GM12878 (cell line): Measurements from ENCODE around the gene FAM234B. TPM values are rescaled to one million over a fixed set of nuclear protein-coding genes. Genes with fewer than 3 reads are reported as not detected.

Source experiments
- ATAC-seq: fragments of 200-7000 bp; cut with Tn5 transposase; 3 replicates; pipeline ENCODE4 v1.9.1; 2020; ENCODE audit warnings: mild to moderate bottlenecking, moderate library complexity
- BruUV-seq: library from RNA; stranded (reverse); fragments of 400-500 nt; replicated peaks from 2 replicates; lab custom pipeline; 2021; lab: Mats Ljungman, UMichigan
- CTCF ChIA-PET: fragments of 300-600 bp; sonication (Branson Sonifier 250); formaldehyde crosslinking; extraction: SDS; loops from one replicate; lab custom pipeline; 2021; ENCODE audit warnings: inconsistent platforms; lab: Yijun Ruan, JAX
- POLR2A ChIA-PET: fragments of 350-600 bp; formaldehyde crosslinking; extraction: SDS; loops from one replicate; lab custom pipeline; 2021; ENCODE audit warnings: inconsistent platforms; lab: Charles Lee
- RAD21 ChIA-PET: fragments of 300-600 bp; sonication (Branson Sonifier 250); formaldehyde crosslinking; loops from one replicate; lab custom pipeline; 2023; ENCODE audit warnings: antibody characterized with exemption; ENCODE audit not compliant: unreplicated experiment; lab: Charles Lee
- SMC1A ChIA-PET: fragments of 300-600 bp; sonication (Branson Sonifier 250); formaldehyde crosslinking; loops from one replicate; lab custom pipeline; 2023; ENCODE audit not compliant: unreplicated experiment, uncharacterized antibody; lab: Charles Lee
- DNase-seq: peaks from one replicate; pipeline ENCODE4 v3.0.0-alpha.2; 2011; ENCODE audit warnings: low read depth, low spot score
- FAIRE-seq: peaks from 3 replicates; lab custom pipeline; 2011; peaks lifted over from hg19 to GRCh38; lab: Jason Lieb, UNC
- H2AFZ ChIP-seq: 2 replicates; pipeline ENCODE4 v1.6.0; 2011; ENCODE audit warnings: low read depth, low read length, control low read depth; ENCODE audit not compliant: control insufficient read depth
- H3K27ac ChIP-seq: 2 replicates; pipeline ENCODE4 v1.5.1; 2011; ENCODE audit warnings: control low read depth; ENCODE audit not compliant: control insufficient read depth, insufficient read depth
- H3K27me3 ChIP-seq, 2 experiments: replicated peaks in 1 of 2; 2 replicates each; pipeline versions ENCODE4 v1.6.0 to v1.6.1; 2011; ENCODE audit warnings: low read length in 1 of 2; ENCODE audit not compliant: control insufficient read depth in 2 of 2, insufficient read depth in 2 of 2
- H3K36me3 ChIP-seq, 2 experiments: 2 replicates each; pipeline ENCODE4 v1.5.1; 2011; ENCODE audit warnings: low read length in 1 of 2; ENCODE audit not compliant: control insufficient read depth in 2 of 2, insufficient read depth in 2 of 2
- H3K4me1 ChIP-seq: 2 replicates; pipeline ENCODE4 v1.6.1; 2011; ENCODE audit warnings: mild to moderate bottlenecking, low read length, moderate library complexity, mixed read lengths; ENCODE audit not compliant: control insufficient read depth, insufficient read depth
- H3K4me2 ChIP-seq: 2 replicates; pipeline ENCODE4 v1.6.0; 2011; ENCODE audit warnings: control low read depth; ENCODE audit not compliant: control insufficient read depth, insufficient read depth
- H3K4me3 ChIP-seq: fragments of 200-600 bp; sonication (generic); 2 replicates; pipeline ENCODE4 v1.5.1; 2016
- H3K79me2 ChIP-seq: 2 replicates; pipeline ENCODE4 v1.6.0; 2011; ENCODE audit warnings: low read length; ENCODE audit not compliant: control insufficient read depth, insufficient read depth
- H3K9ac ChIP-seq: 2 replicates; pipeline ENCODE4 v1.8.0; 2011; ENCODE audit warnings: low read length, control low read depth, mixed read lengths; ENCODE audit not compliant: control insufficient read depth, insufficient read depth
- H3K9me3 ChIP-seq: replicated peaks from 3 replicates; pipeline ENCODE4 v1.5.1; 2011; ENCODE audit warnings: mild to moderate bottlenecking, low read length; ENCODE audit not compliant: control insufficient read depth, insufficient read depth
- H4K20me1 ChIP-seq: 2 replicates; pipeline ENCODE4 v1.6.0; 2011; ENCODE audit not compliant: control insufficient read depth, insufficient read depth
- CBFB ChIP-seq: IDR thresholded peaks from 2 replicates; pipeline ENCODE4 v1.6.1; 2016; ENCODE audit warnings: antibody characterized with exemption, low read depth
- EZH2 ChIP-seq: IDR thresholded peaks from 2 replicates; pipeline ENCODE4 v1.6.1; 2012; ENCODE audit warnings: low read depth, mild to moderate bottlenecking, control low read depth, inconsistent platforms, low read length, borderline replicate concordance; ENCODE audit not compliant: control insufficient read depth
- LARP7 ChIP-seq: fragments of 450-650 bp; IDR thresholded peaks from 2 replicates; pipeline ENCODE4 v1.6.1; 2017; ENCODE audit warnings: mild to moderate bottlenecking
- MEF2B ChIP-seq: fragments of 450-650 bp; IDR thresholded peaks from 2 replicates; pipeline ENCODE4 v1.6.1; 2018; ENCODE audit warnings: mild to moderate bottlenecking, moderate library complexity; ENCODE audit not compliant: partially characterized antibody, poor library complexity, severe bottlenecking
- NFIC ChIP-seq: IDR thresholded peaks from 2 replicates; pipeline ENCODE4 v1.6.1; 2012; ENCODE audit warnings: low read depth, mild to moderate bottlenecking, inconsistent platforms, low read length, moderate library complexity
- NKRF ChIP-seq: fragments of 450-650 bp; conservative IDR thresholded peaks from 2 replicates; pipeline ENCODE4 v1.6.1; 2017; ENCODE audit warnings: mild to moderate bottlenecking, moderate library complexity
- RCOR1 ChIP-seq: conservative IDR thresholded peaks from 2 replicates; pipeline ENCODE4 v1.6.1; 2012; ENCODE audit warnings: low read depth, low read length, improper control_type of control experiment
- SIX5 ChIP-seq: IDR thresholded peaks from 2 replicates; pipeline ENCODE4 v1.6.1; 2011; ENCODE audit warnings: mild to moderate bottlenecking, low read depth, low read length, moderate library complexity; ENCODE audit not compliant: severe bottlenecking
- SMAD5 ChIP-seq: IDR thresholded peaks from 2 replicates; pipeline ENCODE4 v1.6.1; 2016; ENCODE audit warnings: antibody characterized with exemption, low read depth
- SUPT20H ChIP-seq: IDR thresholded peaks from 2 replicates; pipeline ENCODE4 v1.6.1; 2011; ENCODE audit warnings: low read depth, mild to moderate bottlenecking, low read length, moderate library complexity, borderline replicate concordance; ENCODE audit not compliant: control insufficient read depth
- TCF12 ChIP-seq: IDR thresholded peaks from 2 replicates; pipeline ENCODE4 v1.6.1; 2011; ENCODE audit warnings: low read depth, mild to moderate bottlenecking, low read length
- YY1 ChIP-seq: IDR thresholded peaks from 2 replicates; pipeline ENCODE4 v1.6.1; 2011; ENCODE audit warnings: low read depth, mild to moderate bottlenecking, low read length
- ZNF207 ChIP-seq: fragments of 450-650 bp; IDR thresholded peaks from 2 replicates; pipeline ENCODE4 v1.6.1; 2014; ENCODE audit warnings: antibody characterized with exemption, mild to moderate bottlenecking, borderline replicate concordance
- ZSCAN29 ChIP-seq: fragments of 450-650 bp; IDR thresholded peaks from 2 replicates; pipeline ENCODE4 v1.6.1; 2017; ENCODE audit warnings: mild to moderate bottlenecking, moderate library complexity
- WGBS: methylation state at CpG from one replicate; pipeline ENCODE4 v1.1.6; 2016; ENCODE audit warnings: low lambda C conversion rate; ENCODE audit not compliant: insufficient replicate concordance, insufficient coverage; ENCODE audit errors: missing lambda C conversion rate; 5-methylcytosine and 5-hydroxymethylcytosine counted together
- in situ Hi-C: fragments of 300-500 bp; cut with MboI; formaldehyde crosslinking; loops from 9 replicates; pipeline ENCODE4 v1.14.3; 2018; ENCODE audit warnings: mixed read lengths
- intact Hi-C: fragments of 100-400 bp; cut with micrococcal nuclease; formaldehyde crosslinking; loops from one replicate; pipeline ENCODE4 v1.14.2; 2022; ENCODE audit not compliant: unreplicated experiment
- polyA plus RNA-seq, 11 experiments: library from polyadenylated mRNA; depleted of rRNA in 4 of 11; unstranded in 6 of 11; stranded (reverse) in 5 of 11; fragments of >200 nt; fragmentation: Nextera tagmentation in 4 of 11; fragmentation: Illumina TruSeq in 1 of 11; extraction: Ambion mirVana in 4 of 11; extraction: Trizol in 1 of 11; gene quantifications; 1 replicate in 1 of 11; 2 replicates in 10 of 11; pipeline versions ENCODE4 v1.2.1 to v1.2.3, GENCODE V29; 2011 to 2016; ENCODE audit warnings: inconsistent platforms in 2 of 11, missing spikeins in 2 of 11, low read depth in 1 of 11
- total RNA-seq, 4 experiments: library from RNA; depleted of rRNA in 3 of 4; stranded (reverse); fragments of >200 nt in 3 of 4; fragmentation: Illumina TruSeq in 1 of 4; extraction: Trizol in 1 of 4; gene quantifications; 2 replicates each; pipeline versions ENCODE4 v1.2.1 to v1.2.3, GENCODE V29; 2013 to 2021

The FAM234B gene
- total and polyA plus RNA-seq, 10 of the 15 experiments (the other 5 are each of a cell fraction or from before 2014, with no cell fraction given): 0.09 to 2.8 (median 0.18) TPM

DNA sequence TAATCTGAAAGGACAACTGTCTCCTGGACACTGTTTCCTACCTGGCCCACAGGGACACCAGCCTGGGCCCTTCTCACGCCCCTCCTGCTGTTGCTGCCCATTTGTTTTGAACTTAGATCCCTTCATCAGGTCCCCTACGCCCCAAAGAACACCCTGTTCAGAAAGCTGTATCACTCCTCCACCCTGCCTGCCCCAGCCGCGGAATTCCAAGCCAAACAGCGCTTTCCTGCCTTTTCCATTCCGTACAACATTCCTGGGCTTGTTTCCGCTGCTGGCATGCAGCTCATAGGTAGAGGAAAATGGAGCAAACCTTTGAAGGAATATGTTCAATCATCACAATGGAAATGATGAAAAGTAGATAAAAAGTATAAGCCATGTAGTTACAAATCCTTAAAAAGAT is 72.1 kb downstream of the FAM234B start:
- no TSS peak for BruUV-seq
- in situ Hi-C loops (no loop called here), intact Hi-C loops (no loop called here)
- ChIA-PET SMC1A (interaction anchor here (1.0 kb wide), 1 partner anchor 70 kb away, joined by 3 read pairs; no protein-coding TSS in a partner anchor), POLR2A (interaction anchor here (0.6 kb wide), 1 partner anchor 156 kb away, joined by 6 read pairs; no protein-coding TSS in a partner anchor), RAD21 (interaction anchor here (1.2 kb wide), 1 partner anchor 96 kb away, joined by 3 read pairs; no protein-coding TSS in a partner anchor), CTCF (interaction anchor here (1.7 kb wide), 1 partner anchor 11 kb away, joined by 4 read pairs; no protein-coding TSS in a partner anchor)
- no peak for TF ChIP-seq LARP7
- TF ChIP-seq MEF2B: no peak
- TF ChIP-seq RCOR1: no peak
- no peak for TF ChIP-seq EZH2
- TF ChIP-seq TCF12: no peak
- TF ChIP-seq SMAD5: no peak
- TF ChIP-seq NKRF: no peak
- TF ChIP-seq ZNF207: no peak
- TF ChIP-seq NFIC: no peak
- TF ChIP-seq SIX5: no peak
- TF ChIP-seq SUPT20H: no peak
- no peak for TF ChIP-seq ZSCAN29
- TF ChIP-seq YY1: no peak
- no peak for TF ChIP-seq CBFB
- H3K27ac ChIP-seq: no peak overlapping the region
- no peak overlapping the region for H3K9ac ChIP-seq
- no peak overlapping the region for H2AFZ ChIP-seq
- DNase-seq (no peak), ATAC-seq (no peak), FAIRE-seq (no peak)
- H3K4me1 ChIP-seq: no peaks in the 10 kb centered on the region
- H3K4me2 ChIP-seq: no peak overlapping the region
- no peaks in the 10 kb centered on the region for H3K9me3 ChIP-seq
- no peaks in the 10 kb centered on the region for H3K79me2 ChIP-seq
- no peaks in the 10 kb centered on the region; the same call in 1 of the 2 replicates for H4K20me1 ChIP-seq
- H3K4me3 ChIP-seq: no peak overlapping the region
- 34% methylated on average over 7 of the region's 7 CpGs for WGBS
- peaks cover 2 to 8% of the 10 kb centered on the region in 2 experiments; a peak in 3 of 4 replicates for H3K27me3 ChIP-seq
- H3K36me3 ChIP-seq: no peaks in the 10 kb centered on the region
